ENCODE measurements around the gene CFHR3.
"Not testable (repeated sequence)": the region's sequence is repeated elsewhere in the genome, so short reads cannot be mapped to it uniquely, and the experiment has no call there.

DNA sequence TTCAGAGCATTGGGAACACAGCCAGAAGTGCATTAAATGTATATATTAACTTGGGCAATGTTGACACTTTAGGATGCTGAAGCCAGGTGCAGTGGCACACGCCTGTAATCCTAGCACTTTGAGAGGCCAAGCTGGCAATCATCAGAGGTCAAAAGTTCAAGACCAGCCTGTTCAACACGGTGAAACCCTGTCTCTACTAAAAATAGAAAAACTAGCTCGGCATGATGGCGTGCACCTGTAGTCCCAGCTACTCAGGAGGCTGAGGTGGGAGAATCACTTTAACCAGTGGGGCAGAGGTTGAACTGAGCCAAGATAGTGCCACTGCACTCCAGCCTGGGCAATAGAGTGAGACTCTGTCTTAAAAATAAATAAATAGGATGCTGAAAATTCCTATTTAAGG, 19.5 kb downstream of the CFHR3 start:
- TF ChIP-seq POLR2A, EP300 (IDR thresholded peaks at IDR 0.05): not testable (repeated sequence)
- TF ChIP-seq, protein P1, sequence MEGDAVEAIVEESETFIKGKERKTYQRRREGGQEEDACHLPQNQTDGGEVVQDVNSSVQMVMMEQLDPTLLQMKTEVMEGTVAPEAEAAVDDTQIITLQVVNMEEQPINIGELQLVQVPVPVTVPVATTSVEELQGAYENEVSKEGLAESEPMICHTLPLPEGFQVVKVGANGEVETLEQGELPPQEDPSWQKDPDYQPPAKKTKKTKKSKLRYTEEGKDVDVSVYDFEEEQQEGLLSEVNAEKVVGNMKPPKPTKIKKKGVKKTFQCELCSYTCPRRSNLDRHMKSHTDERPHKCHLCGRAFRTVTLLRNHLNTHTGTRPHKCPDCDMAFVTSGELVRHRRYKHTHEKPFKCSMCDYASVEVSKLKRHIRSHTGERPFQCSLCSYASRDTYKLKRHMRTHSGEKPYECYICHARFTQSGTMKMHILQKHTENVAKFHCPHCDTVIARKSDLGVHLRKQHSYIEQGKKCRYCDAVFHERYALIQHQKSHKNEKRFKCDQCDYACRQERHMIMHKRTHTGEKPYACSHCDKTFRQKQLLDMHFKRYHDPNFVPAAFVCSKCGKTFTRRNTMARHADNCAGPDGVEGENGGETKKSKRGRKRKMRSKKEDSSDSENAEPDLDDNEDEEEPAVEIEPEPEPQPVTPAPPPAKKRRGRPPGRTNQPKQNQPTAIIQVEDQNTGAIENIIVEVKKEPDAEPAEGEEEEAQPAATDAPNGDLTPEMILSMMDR (IDR thresholded peaks at IDR 0.05), result not testable (repeated sequence)
